ENCODE results near the gene IGFBP4.

IGFBP4 gene

DNA sequence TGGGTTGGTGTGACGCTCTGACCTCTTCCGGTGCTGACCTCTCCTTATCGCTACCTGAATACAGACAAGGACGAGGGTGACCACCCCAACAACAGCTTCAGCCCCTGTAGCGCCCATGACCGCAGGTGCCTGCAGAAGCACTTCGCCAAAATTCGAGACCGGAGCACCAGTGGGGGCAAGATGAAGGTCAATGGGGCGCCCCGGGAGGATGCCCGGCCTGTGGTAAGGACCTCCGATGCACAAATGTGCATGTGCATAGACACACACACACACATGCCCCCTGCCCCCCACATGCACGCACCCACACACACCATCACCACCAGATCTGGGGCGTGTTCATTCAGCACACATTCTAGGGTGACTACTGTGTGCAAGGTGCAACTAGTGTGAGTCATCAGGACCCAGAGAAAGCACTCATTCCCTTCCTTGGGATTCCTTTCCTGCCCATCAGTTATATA, 9.7 kb downstream of the IGFBP4 start:
- in situ Hi-C loops (cut with HindIII; ENCODE audit: low sequenced_read_pairs): no loop called here

DNA sequence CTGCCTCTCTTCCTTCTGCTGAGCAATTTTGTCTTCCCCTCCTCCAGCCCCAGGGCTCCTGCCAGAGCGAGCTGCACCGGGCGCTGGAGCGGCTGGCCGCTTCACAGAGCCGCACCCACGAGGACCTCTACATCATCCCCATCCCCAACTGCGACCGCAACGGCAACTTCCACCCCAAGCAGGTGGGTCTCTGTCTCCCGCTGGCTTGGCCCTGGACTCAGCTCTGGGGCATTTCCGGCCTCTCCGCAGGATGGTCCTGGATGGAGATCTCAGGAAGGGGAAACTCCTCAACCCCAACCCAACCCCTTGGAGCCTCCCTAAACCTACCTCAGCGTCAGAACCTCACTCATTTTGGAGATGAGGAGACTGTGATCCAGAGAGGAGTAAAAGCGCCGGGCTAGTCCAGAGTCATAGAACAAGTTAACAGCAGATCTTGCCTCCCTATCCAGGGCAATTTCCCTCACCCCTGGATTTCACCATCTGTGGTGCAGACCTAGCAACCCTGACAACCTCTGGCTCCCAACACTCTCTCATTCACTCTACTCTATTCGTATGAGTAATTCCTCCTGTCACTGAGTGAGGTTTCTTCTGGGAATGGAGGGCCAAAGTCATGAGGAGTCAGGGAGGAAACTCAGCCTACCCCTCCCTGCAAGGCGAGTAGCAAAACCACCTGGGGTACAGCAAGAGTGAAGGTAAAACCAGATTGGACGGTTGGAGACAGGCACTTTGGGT, 10.8 kb downstream of the IGFBP4 start:
- in situ Hi-C loops (cut with HindIII; ENCODE audit: low sequenced_read_pairs): no loop called here

DNA sequence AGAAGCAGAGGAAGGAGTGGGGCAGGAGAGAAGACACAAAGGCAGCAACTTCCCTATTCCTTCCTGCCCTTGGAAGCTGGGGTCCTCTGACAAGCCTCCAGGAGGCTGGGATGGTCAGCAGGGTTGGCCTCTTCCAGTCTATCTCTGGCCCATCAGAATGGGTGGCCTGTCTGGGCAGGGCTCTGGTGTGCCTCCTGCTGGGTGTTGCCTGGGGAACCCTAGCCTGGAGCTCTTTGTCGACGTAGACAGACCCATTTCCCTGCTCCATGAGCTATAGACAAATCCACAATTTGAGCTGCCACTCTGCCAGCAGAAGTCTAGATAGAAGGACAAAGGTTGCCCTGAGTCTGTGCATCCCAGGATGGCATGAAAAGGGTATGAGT, 11.4 kb downstream of the IGFBP4 start:
- in situ Hi-C loops (cut with HindIII; ENCODE audit: low sequenced_read_pairs): no loop called here

DNA sequence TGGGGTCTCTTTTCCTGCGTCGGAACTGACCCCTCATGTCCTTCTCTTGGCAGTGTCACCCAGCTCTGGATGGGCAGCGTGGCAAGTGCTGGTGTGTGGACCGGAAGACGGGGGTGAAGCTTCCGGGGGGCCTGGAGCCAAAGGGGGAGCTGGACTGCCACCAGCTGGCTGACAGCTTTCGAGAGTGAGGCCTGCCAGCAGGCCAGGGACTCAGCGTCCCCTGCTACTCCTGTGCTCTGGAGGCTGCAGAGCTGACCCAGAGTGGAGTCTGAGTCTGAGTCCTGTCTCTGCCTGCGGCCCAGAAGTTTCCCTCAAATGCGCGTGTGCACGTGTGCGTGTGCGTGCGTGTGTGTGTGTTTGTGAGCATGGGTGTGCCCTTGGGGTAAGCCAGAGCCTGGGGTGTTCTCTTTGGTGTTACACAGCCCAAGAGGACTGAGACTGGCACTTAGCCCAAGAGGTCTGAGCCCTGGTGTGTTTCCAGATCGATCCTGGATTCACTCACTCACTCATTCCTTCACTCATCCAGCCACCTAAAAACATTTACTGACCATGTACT, 13.2 kb downstream of the IGFBP4 start:
- in situ Hi-C loops (cut with HindIII; ENCODE audit: low sequenced_read_pairs): no loop called here

DNA sequence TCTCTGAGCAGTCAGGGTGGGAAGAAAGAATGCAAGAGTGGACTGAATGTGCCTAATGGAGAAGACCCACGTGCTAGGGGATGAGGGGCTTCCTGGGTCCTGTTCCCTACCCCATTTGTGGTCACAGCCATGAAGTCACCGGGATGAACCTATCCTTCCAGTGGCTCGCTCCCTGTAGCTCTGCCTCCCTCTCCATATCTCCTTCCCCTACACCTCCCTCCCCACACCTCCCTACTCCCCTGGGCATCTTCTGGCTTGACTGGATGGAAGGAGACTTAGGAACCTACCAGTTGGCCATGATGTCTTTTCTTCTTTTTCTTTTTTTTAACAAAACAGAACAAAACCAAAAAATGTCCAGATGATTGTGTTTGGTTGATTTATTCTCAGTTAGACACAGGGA, 14.1 kb downstream of the IGFBP4 start:
- in situ Hi-C loops (cut with HindIII; ENCODE audit: low sequenced_read_pairs): no loop called here

DNA sequence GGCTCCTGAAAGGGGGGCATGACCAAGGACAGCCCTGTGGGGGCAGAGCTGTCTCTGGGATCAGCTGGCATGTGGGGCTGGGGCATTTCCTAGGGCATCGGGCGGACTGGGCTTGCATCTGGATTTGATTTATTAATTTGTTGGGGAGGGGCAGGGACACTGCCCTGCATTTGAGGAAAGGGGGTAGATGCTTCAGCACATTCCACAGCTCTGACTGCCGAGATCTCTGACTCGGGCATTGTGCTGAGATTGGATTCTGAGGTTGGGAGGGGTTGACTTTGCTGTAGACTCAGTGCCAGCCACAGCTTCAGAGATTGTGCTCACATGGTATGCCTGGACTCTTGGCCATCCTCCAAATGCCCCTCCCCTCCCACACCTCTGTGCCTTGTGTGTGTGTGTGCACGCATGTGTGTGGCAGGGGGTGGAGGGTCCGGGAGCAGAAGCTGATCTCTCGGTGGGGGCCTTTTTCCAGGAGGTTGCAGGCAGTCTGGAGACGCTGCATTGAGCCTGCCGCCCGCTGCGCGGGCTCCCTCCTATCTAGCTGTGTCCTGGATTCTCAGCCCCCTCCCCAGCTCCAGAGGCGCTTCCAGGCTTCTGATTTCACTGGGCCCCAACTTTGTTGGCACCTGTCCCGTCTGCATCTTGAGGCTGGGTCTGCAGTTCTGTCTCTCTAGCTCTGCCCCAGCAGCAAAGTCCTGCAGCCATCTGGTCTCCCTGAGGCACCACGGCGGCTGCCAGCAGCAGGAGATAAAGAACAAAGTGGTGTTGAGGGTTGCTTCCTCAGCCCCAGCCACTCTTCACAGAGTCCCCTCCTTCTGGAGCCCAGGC, 14.9 kb downstream of the IGFBP4 start:
- in situ Hi-C loops (cut with HindIII; ENCODE audit: low sequenced_read_pairs): no loop called here

DNA sequence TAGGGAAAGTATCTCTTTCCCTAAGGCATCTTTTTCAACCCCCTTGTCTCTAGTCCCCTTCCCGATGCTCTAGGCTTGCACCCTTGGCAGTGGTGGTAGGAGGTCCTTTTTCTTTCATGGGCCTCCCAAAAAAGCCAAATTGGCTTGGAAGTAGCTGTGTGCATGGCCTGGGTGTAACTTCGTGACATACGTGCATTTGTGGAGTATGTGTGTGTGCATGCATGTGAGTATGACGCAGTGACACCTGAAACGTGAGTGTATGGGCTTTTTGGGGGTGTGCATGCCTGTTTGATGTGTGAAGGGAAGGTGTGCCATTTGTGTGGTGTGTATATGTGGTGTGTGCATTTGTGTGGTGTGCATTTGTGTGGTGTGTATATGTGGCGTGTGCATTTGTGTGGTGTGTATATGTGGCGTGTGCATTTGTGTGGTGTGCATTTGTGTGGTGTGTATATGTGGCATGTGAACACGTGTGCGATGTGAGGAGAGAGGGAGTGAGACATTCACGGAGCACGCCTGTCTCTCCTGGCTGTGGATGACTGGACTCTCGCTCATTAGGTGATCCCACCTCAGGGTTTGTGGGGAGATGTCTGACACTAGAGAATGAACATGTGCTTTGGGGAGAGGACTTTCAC, 15.7 kb downstream of the IGFBP4 start:
- in situ Hi-C loops (cut with HindIII; ENCODE audit: low sequenced_read_pairs): no loop called here

DNA sequence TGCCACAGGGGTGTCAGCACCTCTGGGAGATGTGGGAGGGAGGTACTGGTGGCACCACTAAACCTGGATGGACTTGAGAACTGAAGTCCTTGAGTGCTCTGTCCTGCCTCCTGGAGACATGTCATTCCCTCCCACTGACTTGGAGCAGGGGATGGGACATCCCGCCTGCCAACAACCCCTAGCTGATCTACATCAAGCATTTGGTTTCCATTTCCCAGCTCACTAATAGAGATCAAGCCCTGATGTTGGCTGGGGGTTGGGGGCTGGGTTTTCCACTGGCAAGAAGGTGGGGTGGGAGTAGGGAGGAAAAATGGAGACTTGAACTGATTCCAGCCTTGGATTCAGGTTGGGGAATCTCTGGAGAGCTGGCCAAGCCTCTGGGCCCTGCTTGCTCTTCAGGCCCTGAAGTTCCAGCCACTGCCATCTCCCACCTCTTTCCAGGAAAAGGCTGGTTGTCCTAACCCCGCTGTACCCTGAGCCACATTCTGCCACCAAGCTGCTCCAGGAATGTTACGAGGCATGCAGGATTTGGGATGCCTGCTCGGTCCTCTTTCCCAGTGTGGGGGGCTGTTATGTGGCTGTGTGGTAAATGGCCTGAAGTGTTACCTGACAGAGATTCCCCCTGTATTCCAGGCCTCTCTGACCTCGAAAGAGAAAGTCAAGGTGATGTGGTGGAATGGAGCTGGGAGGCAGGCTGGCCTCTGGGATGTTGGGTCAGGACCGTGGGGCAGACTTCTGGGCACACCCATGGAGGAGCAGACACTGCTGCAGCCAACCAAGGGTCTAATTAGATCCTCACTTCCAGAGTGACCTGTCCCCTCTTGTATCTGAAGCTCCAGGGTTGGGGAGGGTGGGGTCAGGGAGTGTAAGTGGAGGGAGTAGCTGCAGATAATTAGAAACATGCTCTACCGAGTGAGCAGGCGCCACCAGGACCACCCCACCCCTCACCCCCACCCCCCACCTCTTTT, 16.7 kb downstream of the IGFBP4 start:
- in situ Hi-C loops (cut with HindIII; ENCODE audit: low sequenced_read_pairs): no loop called here

DNA sequence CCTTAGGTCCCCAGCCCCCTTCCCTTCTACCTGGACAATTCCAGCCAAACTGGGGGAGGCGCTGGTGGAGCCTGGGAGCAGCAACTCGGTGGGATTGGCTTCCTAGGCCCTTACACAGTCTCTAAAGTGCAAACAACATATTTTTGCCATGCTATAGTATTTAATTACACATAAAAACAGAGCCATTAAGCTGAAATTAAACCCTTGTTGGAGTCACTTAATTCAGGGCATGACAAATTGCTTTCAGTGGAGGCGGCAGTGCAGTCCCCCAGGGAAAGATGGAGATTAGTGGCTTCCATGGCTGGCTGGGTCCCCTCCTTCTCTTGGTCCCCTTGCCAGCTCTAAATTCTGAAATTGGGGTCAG, 17.3 kb downstream of the IGFBP4 start:
- in situ Hi-C loops (cut with HindIII; ENCODE audit: low sequenced_read_pairs): no loop called here

DNA sequence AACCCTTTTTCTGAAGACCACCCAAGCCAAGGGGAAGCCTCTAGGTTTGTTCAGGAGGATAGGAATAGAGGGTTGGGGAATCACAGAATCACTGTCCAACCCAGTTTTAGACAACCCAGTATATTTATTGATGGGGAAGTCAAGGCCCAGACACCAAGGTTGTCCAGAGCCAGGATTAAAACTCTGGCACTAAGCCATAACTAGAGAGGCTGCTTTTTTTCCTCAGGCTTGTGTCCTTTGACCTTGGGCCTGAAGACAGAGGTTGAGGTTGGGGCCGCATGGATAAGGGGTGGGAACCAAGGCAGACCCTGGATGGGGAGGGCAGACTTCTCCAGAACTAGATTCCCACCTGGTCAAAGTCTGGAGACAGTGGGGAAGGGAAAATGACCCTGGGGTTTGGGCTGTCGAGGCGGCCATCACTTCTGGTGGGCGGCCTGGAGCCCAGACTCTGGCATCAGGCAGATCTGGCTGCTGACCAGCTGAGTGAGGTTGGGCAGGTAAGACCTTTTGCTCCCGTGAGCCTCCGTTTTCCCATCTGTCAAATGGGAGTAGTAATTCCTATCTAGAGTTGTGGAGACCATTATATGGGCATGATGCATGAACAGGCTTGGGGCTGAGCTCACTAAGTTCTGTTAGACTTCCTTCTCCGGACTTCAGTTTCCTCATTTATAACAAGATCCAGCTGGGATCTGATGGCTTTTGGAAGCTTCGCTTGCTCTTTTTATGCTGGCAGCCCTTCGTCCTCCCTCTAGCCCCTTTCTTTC, 17.9 kb downstream of the IGFBP4 start:
- in situ Hi-C loops (cut with HindIII; ENCODE audit: low sequenced_read_pairs): no loop called here

DNA sequence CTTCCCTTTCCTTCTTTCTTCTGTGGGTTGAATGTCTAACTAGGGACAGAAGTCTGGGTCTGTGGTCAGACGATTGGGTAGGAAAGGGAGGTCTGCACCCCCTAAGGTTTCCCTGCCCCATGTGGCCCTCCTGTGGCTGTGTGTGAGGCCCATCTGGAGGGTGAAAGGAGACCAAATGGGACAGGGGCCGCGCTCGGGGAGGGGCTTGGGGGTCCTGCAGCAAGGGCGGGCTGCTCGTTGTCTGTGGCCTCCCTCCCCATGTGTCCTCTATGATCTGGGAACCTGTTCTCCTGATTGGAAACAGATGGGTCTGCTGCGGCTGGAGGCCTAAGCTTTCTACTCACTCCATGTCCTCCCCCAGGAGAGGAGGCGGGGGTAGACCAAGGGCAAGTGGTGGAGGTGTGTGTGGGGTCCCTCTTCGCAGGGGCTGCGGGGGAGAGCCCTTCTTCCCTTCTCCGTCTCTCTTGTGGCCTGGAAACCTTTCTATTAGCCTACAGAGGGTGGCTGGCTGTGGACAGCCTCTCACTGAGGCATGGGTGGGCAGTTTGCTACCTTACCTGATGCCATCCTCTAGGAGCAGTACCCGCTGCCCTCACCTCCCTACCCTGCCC, 18.6 kb downstream of the IGFBP4 start:
- in situ Hi-C loops (cut with HindIII; ENCODE audit: low sequenced_read_pairs): no loop called here

DNA sequence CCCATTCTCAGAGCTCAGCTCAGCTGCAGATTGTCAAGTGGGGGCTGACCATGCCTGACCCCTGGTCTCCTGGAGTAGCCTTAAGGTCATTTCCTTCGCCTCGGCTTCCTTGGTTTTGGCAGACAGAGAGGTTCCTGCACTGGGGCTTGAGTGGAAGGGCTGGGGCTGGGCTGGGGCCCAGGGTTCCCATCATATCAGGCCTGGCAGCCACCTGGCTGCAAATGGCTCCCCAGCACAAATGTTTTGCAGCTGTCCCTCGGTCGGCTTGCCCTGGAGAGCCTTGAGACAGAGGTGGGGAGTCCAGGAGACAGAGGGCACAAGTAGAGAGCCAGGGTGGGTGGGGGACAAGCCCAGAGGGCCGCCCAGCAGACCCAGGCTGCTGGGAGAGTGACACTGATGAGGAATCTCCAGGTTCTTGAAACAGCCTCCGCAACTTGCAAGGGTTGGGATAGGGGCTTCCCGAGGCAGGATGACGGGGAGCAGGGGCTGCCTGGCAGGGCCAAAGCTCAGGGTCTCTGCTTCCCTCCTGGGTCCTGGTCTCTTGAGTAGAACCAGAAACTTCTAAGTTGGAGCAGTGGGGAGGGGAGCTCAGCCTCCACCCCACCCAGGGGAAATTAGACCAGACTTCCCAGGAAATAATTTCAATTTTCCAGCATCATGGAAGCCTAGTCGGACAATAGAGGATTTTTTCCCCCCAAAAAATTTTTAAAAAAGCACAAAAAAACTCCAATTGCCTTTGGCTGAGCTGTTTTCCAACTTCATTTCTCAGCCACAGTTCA, 19.3 kb downstream of the IGFBP4 start:
- in situ Hi-C loops (cut with HindIII; ENCODE audit: low sequenced_read_pairs): no loop called here

DNA sequence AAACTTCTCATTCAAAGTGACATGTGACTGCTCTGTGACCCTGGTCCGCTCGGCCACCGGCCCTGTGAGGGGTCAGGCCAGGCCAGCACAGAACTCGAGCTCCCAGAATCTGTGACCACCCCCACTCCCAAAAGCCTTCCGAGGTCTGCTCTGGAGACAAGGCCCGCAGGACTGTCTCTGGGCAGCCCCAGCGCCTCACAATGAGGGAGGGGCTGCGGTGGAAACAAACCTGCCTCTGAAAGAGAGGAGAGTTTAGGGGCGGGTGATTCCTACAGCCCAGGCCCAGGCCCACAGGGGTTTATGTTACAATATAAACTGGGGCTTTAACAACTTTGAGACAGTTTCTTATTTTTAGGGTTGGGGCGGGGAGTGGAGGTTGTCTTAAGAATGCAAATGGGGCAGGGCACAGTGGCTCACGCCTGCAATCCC, 19.9 kb downstream of the IGFBP4 start:
- in situ Hi-C loops (cut with HindIII; ENCODE audit: low sequenced_read_pairs): no loop called here

DNA sequence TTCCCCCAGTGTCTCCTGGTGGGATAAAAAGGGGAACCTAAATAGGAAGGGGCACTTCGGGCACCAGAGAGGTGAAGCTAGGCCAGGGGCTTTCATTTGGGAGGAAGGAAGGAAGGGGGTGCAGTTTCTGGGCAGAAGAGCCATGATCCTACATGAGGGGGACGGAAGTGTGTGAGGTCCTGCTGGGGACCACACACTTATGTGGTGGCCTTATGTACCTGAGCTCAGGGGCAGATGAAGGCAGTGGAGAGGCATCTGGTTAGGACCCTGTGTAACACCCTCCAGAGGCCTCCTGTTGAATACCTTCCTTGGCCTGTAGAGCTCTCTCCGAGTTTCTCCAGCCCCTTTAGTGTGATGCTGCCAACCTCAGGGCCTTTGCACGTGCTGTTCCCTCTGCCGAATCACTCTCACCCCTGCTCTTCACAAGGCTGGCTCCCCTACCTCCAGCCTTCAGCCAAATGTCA, 21.2 kb downstream of the IGFBP4 start:
- in situ Hi-C loops (cut with HindIII; ENCODE audit: low sequenced_read_pairs): no loop called here

DNA sequence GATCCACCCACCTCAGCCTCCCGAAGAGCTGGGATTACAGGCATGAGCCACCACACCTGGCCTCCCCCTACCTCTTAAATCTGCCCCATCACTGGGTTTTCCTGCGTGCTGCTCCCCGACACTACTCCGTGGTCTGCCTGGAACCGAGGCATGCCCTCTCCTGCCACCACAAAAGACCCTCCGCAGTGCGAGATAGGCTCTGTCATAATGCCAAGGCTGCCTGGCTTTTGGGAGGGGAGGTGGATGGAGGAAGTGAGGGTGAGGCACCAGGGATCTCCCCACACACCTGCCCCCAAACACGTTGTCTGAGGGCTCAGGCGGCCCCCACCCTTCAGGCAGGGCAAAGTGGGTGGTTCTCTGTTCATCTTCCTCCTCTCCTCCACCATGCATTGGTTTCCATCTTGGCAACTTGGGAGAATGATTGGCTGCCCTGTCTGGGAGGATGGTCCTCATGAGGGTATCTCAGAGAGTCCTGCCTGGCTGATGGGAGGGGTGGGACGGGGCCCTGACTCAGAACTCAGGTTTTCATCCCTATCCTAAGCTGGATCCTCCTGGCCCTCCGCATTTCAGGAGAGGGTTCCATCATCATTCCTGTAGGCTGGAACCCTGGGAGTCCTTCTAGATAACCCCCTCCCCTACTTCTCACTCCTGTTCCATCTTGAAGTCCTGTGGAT, 23.2 kb downstream of the IGFBP4 start:
- in situ Hi-C loops (cut with HindIII; ENCODE audit: low sequenced_read_pairs): no loop called here

DNA sequence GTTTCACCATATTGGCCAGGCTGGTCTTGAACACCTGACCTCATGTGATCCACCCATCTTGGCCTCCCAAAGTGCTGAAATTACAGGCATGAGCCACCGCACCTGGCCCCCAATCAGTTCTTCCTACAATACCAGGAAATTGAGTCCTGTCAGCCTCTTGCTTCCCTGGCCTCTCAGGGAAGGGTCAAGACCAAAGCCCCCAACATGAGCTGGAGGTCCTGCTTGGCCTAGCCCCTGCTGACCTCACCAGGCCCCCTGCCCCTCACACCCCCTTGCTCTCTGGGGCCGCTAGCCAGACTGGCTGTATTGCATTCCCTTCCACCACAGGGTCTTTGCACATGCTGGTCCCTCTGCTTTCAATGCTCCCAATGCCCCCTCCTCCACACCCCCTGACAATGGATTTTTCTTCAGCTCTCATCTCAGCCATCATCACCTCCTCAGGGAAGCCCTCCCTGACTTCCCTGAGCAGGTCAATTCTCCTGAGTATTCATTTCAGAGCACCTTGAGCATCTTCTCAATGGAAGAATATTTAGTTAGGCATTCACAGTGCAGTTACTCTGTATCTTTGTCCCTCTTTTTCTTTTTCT, 24.1 kb downstream of the IGFBP4 start:
- in situ Hi-C loops (cut with HindIII; ENCODE audit: low sequenced_read_pairs): no loop called here

DNA sequence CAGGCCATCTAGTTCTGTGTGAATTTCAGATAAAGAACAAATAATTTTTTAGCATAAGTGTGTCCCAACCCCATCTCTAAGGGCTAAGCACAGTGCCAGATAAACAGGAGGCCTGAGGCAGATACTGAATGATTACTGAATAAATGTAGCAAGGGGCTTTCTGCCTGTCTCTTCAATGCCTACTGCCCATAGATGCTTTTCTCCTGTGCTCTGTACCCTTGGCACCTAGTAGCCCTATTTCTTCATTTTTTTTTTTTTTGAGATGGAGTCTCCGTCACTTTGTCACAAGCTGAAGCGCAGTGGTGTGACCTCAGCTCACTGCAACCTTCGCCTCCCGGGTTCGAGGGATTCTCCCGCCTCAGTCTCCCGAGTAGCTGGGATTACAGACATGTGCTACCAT, 25.3 kb downstream of the IGFBP4 start:
- in situ Hi-C loops (cut with HindIII; ENCODE audit: low sequenced_read_pairs): no loop called here

All from endothelial cell of hepatic sinusoid (primary cell).